Measurements from ENCODE around the gene RABL2A.
"Not testable (repeated sequence)": the region's sequence is repeated elsewhere in the genome, so short reads cannot be mapped to it uniquely, and the experiment has no call there.

The RABL2A gene

GRCh38 chr2:113690871-113691270, 63.8 kb downstream of the RABL2A start:
- DNase-seq = not testable (repeated sequence)
